ENCODE results near the gene TOM1. TPM values are rescaled to one million over a fixed set of nuclear protein-coding genes. Genes with fewer than 3 reads are reported as not detected.

The TOM1 gene
- total RNA-seq, 1 experiment from 2014 or later, result 19.0 TPM

GRCh38 chr22:35392357-35392756 is 92.7 kb downstream of the TOM1 start:
- no peak for DNase-seq
- BruUV-seq (replicated peaks), result no TSS peak
- Histone ChIP-seq H3K9me2 (replicated peaks; ENCODE audit: low read length) (no peaks in the 10 kb centered on the region), H3K9ac (ENCODE audit: low read length) (no peak overlapping the region), H3K4me2 (ENCODE audit: low read length) (no peak overlapping the region), H3K27ac (ENCODE audit: low read length) (no peak overlapping the region), H3K4me1 (ENCODE audit: insufficient read depth, low read length) (no peaks in the 10 kb centered on the region), H3K9me3 (ENCODE audit: low read length) (no peaks in the 10 kb centered on the region), H3K79me2 (ENCODE audit: low read length) (no peaks in the 10 kb centered on the region), H2AFZ (ENCODE audit: low read length) (no peak overlapping the region), H4K20me1 (ENCODE audit: low read length) (no peaks in the 10 kb centered on the region), H3F3A (ENCODE audit: low read length, unreplicated experiment) (no peaks in the 10 kb centered on the region), H3K4me3 (ENCODE audit: low read length) (no peak overlapping the region), H3K36me3 (ENCODE audit: low read depth, low read length) (no peaks in the 10 kb centered on the region), H3K27me3 (ENCODE audit: low read length) (no peaks in the 10 kb centered on the region)
- intact Hi-C loops (cut with micrococcal nuclease), result no loop called here
- TF ChIP-seq EZH2phosphoT487 (IDR thresholded peaks at IDR 0.05; ENCODE audit: borderline replicate concordance, low read length) (no peak), CTCF (conservative IDR thresholded peaks at IDR 0.05; ENCODE audit: low read depth, low read length) (no peak), EZH2 (IDR thresholded peaks at IDR 0.05; ENCODE audit: low read length, unreplicated experiment) (no peak)
- no peak for ATAC-seq
- CTCF ChIA-PET, result no interaction called here
- POLR2A ChIA-PET (ENCODE audit: unreplicated experiment), result interaction anchor here (0.7 kb wide), 1 partner anchor 801 kb away, joined by 13 read pairs; no protein-coding TSS in a partner anchor

- POLR2A ChIA-PET (ENCODE audit: unreplicated experiment), result no interaction called here
- CTCF ChIA-PET, result no interaction called here
- no peaks in the 10 kb centered on the region for H3K9me2 ChIP-seq (replicated peaks; ENCODE audit: low read length)
- no peak overlapping the region for H3K27ac ChIP-seq (ENCODE audit: low read length)
- no peaks in the 10 kb centered on the region for H3K27me3 ChIP-seq (ENCODE audit: low read length)
- ATAC-seq, result no peak
- no peak overlapping the region for H2AFZ ChIP-seq (ENCODE audit: low read length)
- no peak overlapping the region for H3K4me2 ChIP-seq (ENCODE audit: low read length)
- H3K79me2 ChIP-seq (ENCODE audit: low read length), result no peaks in the 10 kb centered on the region
- intact Hi-C loops (cut with micrococcal nuclease), result no loop called here
- H3K36me3 ChIP-seq (ENCODE audit: low read depth, low read length), result no peaks in the 10 kb centered on the region
- no peak overlapping the region for H3K4me3 ChIP-seq (ENCODE audit: low read length)
- BruUV-seq (replicated peaks), result TSS peak; percentile 54
- no peak for TF ChIP-seq EZH2phosphoT487 (IDR thresholded peaks at IDR 0.05; ENCODE audit: borderline replicate concordance, low read length)
- H3K9ac ChIP-seq (ENCODE audit: low read length), result no peak overlapping the region
- no peaks in the 10 kb centered on the region for H4K20me1 ChIP-seq (ENCODE audit: low read length)
- H3K4me1 ChIP-seq (ENCODE audit: insufficient read depth, low read length), result no peaks in the 10 kb centered on the region
- no peaks in the 10 kb centered on the region for H3F3A ChIP-seq (ENCODE audit: low read length, unreplicated experiment)
- DNase-seq, result no peak
- H3K9me3 ChIP-seq (ENCODE audit: low read length), result no peaks in the 10 kb centered on the region
Observed at GRCh38 chr22:35393116-35394010, 93.7 kb downstream of the TOM1 start.

- no peaks in the 10 kb centered on the region for H4K20me1 ChIP-seq (ENCODE audit: low read length)
- intact Hi-C loops (cut with micrococcal nuclease), result no loop called here
- H3K9me3 ChIP-seq (ENCODE audit: low read length), result no peaks in the 10 kb centered on the region
- H2AFZ ChIP-seq (ENCODE audit: low read length), result no peak overlapping the region
- no peak overlapping the region for H3K4me3 ChIP-seq (ENCODE audit: low read length)
- H3K27me3 ChIP-seq (ENCODE audit: low read length), result no peaks in the 10 kb centered on the region
- ATAC-seq (no peak), DNase-seq (no peak)
- no peaks in the 10 kb centered on the region for H3K9me2 ChIP-seq (replicated peaks; ENCODE audit: low read length)
- no peaks in the 10 kb centered on the region for H3F3A ChIP-seq (ENCODE audit: low read length, unreplicated experiment)
- TF ChIP-seq CTCF (conservative IDR thresholded peaks at IDR 0.05; ENCODE audit: low read depth, low read length) (no peak), EZH2phosphoT487 (IDR thresholded peaks at IDR 0.05; ENCODE audit: borderline replicate concordance, low read length) (no peak), EZH2 (IDR thresholded peaks at IDR 0.05; ENCODE audit: low read length, unreplicated experiment) (no peak)
- H3K4me2 ChIP-seq (ENCODE audit: low read length), result no peak overlapping the region
- H3K79me2 ChIP-seq (ENCODE audit: low read length), result no peaks in the 10 kb centered on the region
- H3K4me1 ChIP-seq (ENCODE audit: insufficient read depth, low read length), result no peaks in the 10 kb centered on the region
- no peaks in the 10 kb centered on the region for H3K36me3 ChIP-seq (ENCODE audit: low read depth, low read length)
- H3K9ac ChIP-seq (ENCODE audit: low read length), result no peak overlapping the region
- ChIA-PET CTCF (no interaction called here), POLR2A (ENCODE audit: unreplicated experiment) (no interaction called here)
- no peak overlapping the region for H3K27ac ChIP-seq (ENCODE audit: low read length)
- no TSS peak for BruUV-seq (replicated peaks)
Observed at GRCh38 chr22:35394011-35394312, 94.3 kb downstream of the TOM1 start.
